K562 treated with DMSO at 1 percent for 12 hours (cell line): ENCODE data around the gene AMELY. TPM values are rescaled to one million over a fixed set of nuclear protein-coding genes. Genes with fewer than 3 reads are reported as not detected.

ENCODE experiments used
- total RNA-seq: library from RNA; unstranded; fragments of 300-600 nt; gene quantifications from 2 replicates; pipeline ENCODE4 v1.2.3, GENCODE V29; 2022; ENCODE audit not compliant: insufficient read depth

Gene AMELY
- total RNA-seq: not detected in 2 replicates

GRCh38 chrY:6911253-6911881, at the start of gene AMELY:
TSS of gene AMELY (minus strand) at chrY:6911752. CDS start at chrY:6872608, 39,144 bp downstream.

GRCh38 chrY:6910372-6911252, 940 bp downstream of the AMELY start, which contains the start of gene TBL1Y:
TSS of gene TBL1Y (plus strand) at chrY:6910697. CDS start at chrY:7025085, 114,388 bp downstream.

Other genes starting within 250 kb of the AMELY start
- gene TBL1Y, start 1.1 kb downstream of the AMELY start, total RNA-seq: not detected in 2 replicates